HepG2 (cell line): ENCODE data around the gene ILDR1. TPM values are rescaled to one million over a fixed set of nuclear protein-coding genes. Genes with fewer than 3 reads are reported as not detected.

Experiments used
- ATAC-seq: fragments of 200-7000 bp; cut with Tn5 transposase; 3 replicates; pipeline ENCODE4 v1.9.1; 2020; ENCODE audit warnings: mild to moderate bottlenecking, moderate library complexity
- BruUV-seq: library from RNA; stranded (reverse); fragments of 400-500 nt; replicated peaks from 2 replicates; lab custom pipeline; 2021; lab: Mats Ljungman, UMichigan
- CTCF ChIA-PET: fragments of 300-600 bp; formaldehyde crosslinking; extraction: SDS; loops from one replicate; lab custom pipeline; 2021; ENCODE audit warnings: low total read pairs, inconsistent platforms, low intra/inter-chr PET ratio; lab: Yijun Ruan, JAX
- POLR2A ChIA-PET: fragments of 350-600 bp; sonication (Branson Sonifier 250); formaldehyde crosslinking; loops from one replicate; lab custom pipeline; 2020; ENCODE audit warnings: antibody characterized with exemption, inconsistent platforms; lab: Yijun Ruan, JAX
- DNase-seq: peaks from one replicate; pipeline ENCODE4 v3.0.0-alpha.2; 2015; ENCODE audit warnings: low spot score
- FAIRE-seq: peaks from 3 replicates; lab custom pipeline; 2011; peaks lifted over from hg19 to GRCh38; lab: Jason Lieb, UNC
- H2AFZ ChIP-seq: one replicate; pipeline ENCODE4 v1.6.1; 2011; ENCODE audit warnings: low read length, inconsistent platforms
- H3K27ac ChIP-seq: fragments of 300-600 bp; 3 replicates; pipeline ENCODE4 v1.8.0; 2011; ENCODE audit warnings: mixed run types, mild to moderate bottlenecking, mixed read lengths, low read length, inconsistent platforms; ENCODE audit not compliant: insufficient read depth; ENCODE audit errors: extremely low read length
- H3K27me3 ChIP-seq, 2 experiments: fragments of 200-600 bp in 1 of 2; 2 replicates in 1 of 2; 3 replicates in 1 of 2; pipeline versions ENCODE4 v1.6.0 to v1.8.0; 2011; ENCODE audit warnings: low read length in 2 of 2, mild to moderate bottlenecking in 2 of 2, moderate library complexity in 2 of 2, inconsistent platforms in 1 of 2; ENCODE audit not compliant: insufficient read depth in 2 of 2, control insufficient read depth in 1 of 2
- H3K36me3 ChIP-seq, 2 experiments: fragments of 200-600 bp in 1 of 2; replicated peaks in 1 of 2; 2 replicates in 1 of 2; 3 replicates in 1 of 2; pipeline versions ENCODE4 v1.5.1 to v1.8.0; 2011; ENCODE audit warnings: low read length in 2 of 2, inconsistent platforms in 1 of 2; ENCODE audit not compliant: insufficient read depth in 2 of 2, control insufficient read depth in 1 of 2
- H3K4me1 ChIP-seq: 2 replicates; pipeline ENCODE4 v1.5.1; 2012; ENCODE audit warnings: low read length, inconsistent platforms; ENCODE audit not compliant: insufficient read depth
- H3K4me2 ChIP-seq: 2 replicates; pipeline ENCODE4 v1.6.0; 2011; ENCODE audit warnings: low read depth, low read length, inconsistent platforms
- H3K4me3 ChIP-seq, 3 experiments: fragments of 200-600 bp in 1 of 3; sonication (generic), shearing (Covaris generic) in 1 of 3; replicated peaks in 1 of 3; 2 replicates each; pipeline ENCODE4 v1.5.1; 2011 to 2016; ENCODE audit warnings: low read length in 3 of 3, inconsistent platforms in 2 of 3, low read depth in 2 of 3, mild to moderate bottlenecking in 2 of 3, control low read depth in 1 of 3, mixed read lengths in 1 of 3; ENCODE audit not compliant: insufficient read depth in 1 of 3
- H3K79me2 ChIP-seq: one replicate; pipeline ENCODE4 v1.6.1; 2011; ENCODE audit warnings: low read length, inconsistent platforms; ENCODE audit not compliant: insufficient read depth
- H3K9ac ChIP-seq: 2 replicates; pipeline ENCODE4 v1.6.0; 2011; ENCODE audit warnings: mild to moderate bottlenecking, low read depth, low read length, inconsistent platforms; ENCODE audit not compliant: insufficient read depth
- H3K9me3 ChIP-seq: 2 replicates; pipeline ENCODE4 v1.5.1; 2012; ENCODE audit warnings: mild to moderate bottlenecking, low read length
- H4K20me1 ChIP-seq: 2 replicates; pipeline ENCODE4 v1.6.0; 2011; ENCODE audit warnings: inconsistent platforms, mild to moderate bottlenecking, low read length, moderate library complexity; ENCODE audit not compliant: insufficient read depth
- DNMT1 ChIP-seq: sonication (generic); formaldehyde crosslinking; IDR thresholded peaks from 2 replicates; pipeline ENCODE4 v1.5.1; 2020; ENCODE audit warnings: mild to moderate bottlenecking, missing genetic modification reagents
- GATAD1 ChIP-seq: IDR thresholded peaks from 2 replicates; pipeline ENCODE4 v1.6.1; 2016; ENCODE audit warnings: missing genetic modification reagents, missing compliant biosample characterization
- HNF4A ChIP-seq: sonication (generic); formaldehyde crosslinking; IDR thresholded peaks from 2 replicates; pipeline ENCODE4 v1.4.0; 2020; ENCODE audit warnings: missing genetic modification reagents
- KAT8 ChIP-seq: IDR thresholded peaks from 2 replicates; pipeline ENCODE4 v1.6.1; 2016; ENCODE audit warnings: missing genetic modification reagents, missing compliant biosample characterization
- LBX2 ChIP-seq: sonication (generic); formaldehyde crosslinking; IDR thresholded peaks from 2 replicates; pipeline ENCODE4 v1.5.0; 2020; ENCODE audit warnings: missing genetic modification reagents, mild to moderate bottlenecking, borderline replicate concordance
- MBD4 ChIP-seq: IDR thresholded peaks from 2 replicates; pipeline ENCODE4 v1.6.1; 2012; ENCODE audit warnings: low read length, inconsistent platforms, borderline replicate concordance
- NR2F1 ChIP-seq, 2 experiments: fragments of 450-650 bp in 1 of 2; formaldehyde crosslinking in 1 of 2; IDR thresholded peaks; 2 replicates each; pipeline versions ENCODE4 v1.5.0 to v1.6.1; 2016 to 2020; ENCODE audit warnings: mild to moderate bottlenecking in 1 of 2, missing compliant biosample characterization in 1 of 2, missing genetic modification reagents in 1 of 2, moderate library complexity in 1 of 2
- PBX2 ChIP-seq: IDR thresholded peaks from 2 replicates; pipeline ENCODE4 v1.6.1; 2016; ENCODE audit warnings: control low read depth
- PHF20 ChIP-seq: sonication (generic); formaldehyde crosslinking; IDR thresholded peaks from 2 replicates; pipeline ENCODE4 v1.5.0; 2020; ENCODE audit warnings: mild to moderate bottlenecking, missing genetic modification reagents
- PTBP1 ChIP-seq: fragments of 200-400 bp; formaldehyde crosslinking; IDR thresholded peaks from 2 replicates; pipeline ENCODE4 v1.6.1; 2018; ENCODE audit warnings: low read length, low read depth; ENCODE audit not compliant: poor library complexity, severe bottlenecking
- SOX5 ChIP-seq: IDR thresholded peaks from 2 replicates; pipeline ENCODE4 v1.6.1; 2016; ENCODE audit warnings: borderline replicate concordance
- SYNCRIP ChIP-seq: fragments of 200-400 bp; formaldehyde crosslinking; IDR thresholded peaks from 2 replicates; pipeline ENCODE4 v1.6.1; 2018; ENCODE audit warnings: mild to moderate bottlenecking, low read depth, low read length; ENCODE audit not compliant: insufficient read depth
- ZBTB42 ChIP-seq: sonication (generic); formaldehyde crosslinking; IDR thresholded peaks from 2 replicates; pipeline ENCODE4 v1.5.0; 2020; ENCODE audit warnings: mild to moderate bottlenecking, missing genetic modification reagents
- ZC3H4 ChIP-seq: sonication (generic); formaldehyde crosslinking; IDR thresholded peaks from 2 replicates; pipeline ENCODE4 v1.4.0; 2020; ENCODE audit warnings: missing genetic modification reagents, borderline replicate concordance
- ZNF326 ChIP-seq: sonication (generic); formaldehyde crosslinking; IDR thresholded peaks from 2 replicates; pipeline ENCODE4 v1.4.0; 2020; ENCODE audit warnings: missing genetic modification reagents, borderline replicate concordance
- ZNF382 ChIP-seq: sonication (generic); formaldehyde crosslinking; IDR thresholded peaks from 2 replicates; pipeline ENCODE4 v1.5.0; 2020; ENCODE audit warnings: missing genetic modification reagents, mild to moderate bottlenecking, borderline replicate concordance
- ZNF484 ChIP-seq: sonication (generic); formaldehyde crosslinking; IDR thresholded peaks from 2 replicates; pipeline ENCODE4 v1.5.1; 2020; ENCODE audit warnings: mild to moderate bottlenecking, low read depth, missing genetic modification reagents, borderline replicate concordance
- ZNF530 ChIP-seq: sonication (generic); formaldehyde crosslinking; IDR thresholded peaks from 2 replicates; pipeline ENCODE4 v1.5.0; 2020; ENCODE audit warnings: low read depth, mild to moderate bottlenecking, missing genetic modification reagents
- ZSCAN21 ChIP-seq: sonication (generic); formaldehyde crosslinking; IDR thresholded peaks from 2 replicates; pipeline ENCODE4 v1.8.0; 2022; ENCODE audit warnings: mild to moderate bottlenecking, missing genetic modification reagents, moderate library complexity, borderline replicate concordance
- WGBS: methylation state at CpG from one replicate; pipeline ENCODE4 v1.1.6; 2017; ENCODE audit warnings: low lambda C conversion rate; 5-methylcytosine and 5-hydroxymethylcytosine counted together
- in situ Hi-C: cut with HindIII; loops from 2 replicates; pipeline ENCODE4 v1.10.0; 2017; ENCODE audit warnings: low pct_unique_long_range_greater_than_20kb; ENCODE audit not compliant: extremely low pct_ligation_motif_present
- intact Hi-C: fragments of 100-400 bp; cut with micrococcal nuclease; formaldehyde crosslinking; loops from one replicate; pipeline ENCODE4 v1.10.0; 2022; ENCODE audit not compliant: unreplicated experiment
- polyA plus RNA-seq, 8 experiments: library from polyadenylated mRNA; depleted of rRNA in 3 of 8; stranded (reverse) in 7 of 8; unstranded in 1 of 8; fragments of >200 nt; fragmentation: Illumina TruSeq in 4 of 8; extraction: Trizol in 4 of 8; gene quantifications; 2 replicates each; pipeline versions ENCODE4 v1.2.1 to v1.2.3, GENCODE V29; 2011 to 2016; ENCODE audit warnings: low read depth in 4 of 8, missing spikeins in 1 of 8, mixed read lengths in 1 of 8; ENCODE audit not compliant: insufficient read depth in 1 of 8
- total RNA-seq, 5 experiments: library from RNA; depleted of rRNA; stranded (reverse); fragments of >200 nt; fragmentation: Illumina TruSeq; extraction: Trizol; gene quantifications; 2 replicates each; pipeline ENCODE4 v1.2.3, GENCODE V29; 2016; ENCODE audit warnings: low read depth in 1 of 5
- TF ChIP-seq, protein P1 (sequence below): sonication (generic); formaldehyde crosslinking; IDR thresholded peaks from 2 replicates; pipeline ENCODE4 v1.8.1; 2023; ENCODE audit warnings: mild to moderate bottlenecking, missing genetic modification reagents

The ILDR1 gene
- total and polyA plus RNA-seq, 2 of the 13 experiments (the other 11 are each of a cell fraction or from before 2014, with no cell fraction given): not detected

DNA sequence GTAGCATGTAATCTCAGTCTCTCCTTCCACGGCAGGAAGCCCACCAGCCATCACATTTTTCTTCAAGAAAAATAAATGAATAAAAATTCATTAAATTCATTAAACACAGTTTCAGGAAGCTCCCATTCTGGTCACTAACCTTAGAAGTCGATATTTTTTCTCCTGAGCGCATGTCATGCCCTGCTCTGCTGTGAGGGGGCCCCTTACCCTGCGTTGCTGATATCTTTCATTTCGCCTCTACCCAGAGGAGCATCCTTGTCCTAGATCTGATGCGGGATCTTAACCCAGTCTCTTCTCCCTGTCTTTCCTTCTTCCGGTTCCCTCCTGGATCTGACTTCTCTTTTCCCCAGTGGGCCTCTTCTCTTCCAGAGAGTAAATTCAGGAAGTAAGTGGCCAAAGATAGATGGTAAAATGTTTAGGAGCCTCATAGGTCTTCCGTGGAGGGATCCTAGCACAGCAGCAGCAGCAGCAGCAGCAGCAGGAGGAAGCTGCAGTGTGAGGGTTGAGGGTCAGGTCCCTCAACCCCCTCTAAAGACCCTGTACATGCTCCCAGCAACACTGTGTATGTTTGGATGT is 1.4 kb upstream of the ILDR1 start:
- H3K4me1 ChIP-seq: no peaks in the 10 kb centered on the region
- WGBS: 61% methylated on average over 8 of the region's 8 CpGs
- DNase-seq: no peak
- H3K9me3 ChIP-seq: no peaks in the 10 kb centered on the region
- FAIRE-seq: no peak
- H3K79me2 ChIP-seq: no peaks in the 10 kb centered on the region
- H3K4me3 ChIP-seq: no peak overlapping the region
- H4K20me1 ChIP-seq: no peaks in the 10 kb centered on the region
- ChIA-PET CTCF (no interaction called here), POLR2A (no interaction called here)
- H2AFZ ChIP-seq: no peak overlapping the region
- ATAC-seq: no peak
- no peak overlapping the region for H3K9ac ChIP-seq
- no peak overlapping the region for H3K4me2 ChIP-seq
- intact Hi-C loops: no loop called here
- no peaks in the 10 kb centered on the region; a peak in 1 of 5 replicates for H3K27me3 ChIP-seq
- in situ Hi-C loops: no loop called here
- H3K27ac ChIP-seq: no peak overlapping the region
- no peak for TF ChIP-seq ZBTB42 (CRISPR knock-in tag)
- TF ChIP-seq HNF4A: no peak
- TF ChIP-seq ZNF530: no peak
- TF ChIP-seq KAT8 (CRISPR knock-in tag): no peak
- TF ChIP-seq ZC3H4: no peak
- TF ChIP-seq, protein P1, sequence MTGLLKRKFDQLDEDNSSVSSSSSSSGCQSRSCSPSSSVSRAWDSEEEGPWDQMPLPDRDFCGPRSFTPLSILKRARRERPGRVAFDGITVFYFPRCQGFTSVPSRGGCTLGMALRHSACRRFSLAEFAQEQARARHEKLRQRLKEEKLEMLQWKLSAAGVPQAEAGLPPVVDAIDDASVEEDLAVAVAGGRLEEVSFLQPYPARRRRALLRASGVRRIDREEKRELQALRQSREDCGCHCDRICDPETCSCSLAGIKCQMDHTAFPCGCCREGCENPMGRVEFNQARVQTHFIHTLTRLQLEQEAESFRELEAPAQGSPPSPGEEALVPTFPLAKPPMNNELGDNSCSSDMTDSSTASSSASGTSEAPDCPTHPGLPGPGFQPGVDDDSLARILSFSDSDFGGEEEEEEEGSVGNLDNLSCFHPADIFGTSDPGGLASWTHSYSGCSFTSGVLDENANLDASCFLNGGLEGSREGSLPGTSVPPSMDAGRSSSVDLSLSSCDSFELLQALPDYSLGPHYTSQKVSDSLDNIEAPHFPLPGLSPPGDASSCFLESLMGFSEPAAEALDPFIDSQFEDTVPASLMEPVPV: no peak
- no peak for TF ChIP-seq DNMT1 (CRISPR knock-in tag)
- no peak for TF ChIP-seq SOX5 (CRISPR knock-in tag)
- TF ChIP-seq PTBP1: no peak
- TF ChIP-seq ZNF484 (CRISPR knock-in tag): no peak
- TF ChIP-seq NR2F1 (CRISPR knock-in tag; IDR thresholded peaks at IDR 0.05): no peak
- no peak for TF ChIP-seq PBX2 (CRISPR knock-in tag)
- no peak for TF ChIP-seq SYNCRIP
- no peak for TF ChIP-seq MBD4
- TF ChIP-seq GATAD1 (CRISPR knock-in tag): no peak
- no peak for TF ChIP-seq ZNF382
- no peak for TF ChIP-seq LBX2 (CRISPR knock-in tag)
- no peak for TF ChIP-seq ZSCAN21 (CRISPR knock-in tag)
- no peak for TF ChIP-seq PHF20
- TF ChIP-seq ZNF326 (CRISPR knock-in tag): no peak
- H3K36me3 ChIP-seq: no peaks in the 10 kb centered on the region
- BruUV-seq: no TSS peak
